ENCODE data around the gene PDCD11. TPM values are rescaled to one million over a fixed set of nuclear protein-coding genes. Genes with fewer than 3 reads are reported as not detected.

The PDCD11 gene
- polyA plus RNA-seq, 1 experiment, result 18.5 TPM

GRCh38 chr10:103493916-103494877, 97.8 kb downstream of the PDCD11 start:
- DNase-seq (ENCODE audit: low read depth, low spot score), result no peak
- Histone ChIP-seq H3K27me3 (ENCODE audit: control insufficient read depth, insufficient read depth, low read length) (peaks cover 54% of the 10 kb centered on the region), H3K27ac (ENCODE audit: low read depth, low read length) (no peak overlapping the region), H3K9me3 (ENCODE audit: control insufficient read depth, insufficient read depth, low read length) (no peaks in the 10 kb centered on the region; the same call in 1 of the 2 replicates), H3K4me3 (ENCODE audit: low read depth, low read length) (peak overlapping the region; percentile 44)
- ChIA-PET CTCF (interaction anchor here (1.1 kb wide), 1 partner anchor 9 kb away, joined by 3 read pairs; no protein-coding TSS in a partner anchor), POLR2A (no interaction called here)
- no peak for TF ChIP-seq CTCF (IDR thresholded peaks at IDR 0.05; ENCODE audit: low read depth, low read length)

DNA sequence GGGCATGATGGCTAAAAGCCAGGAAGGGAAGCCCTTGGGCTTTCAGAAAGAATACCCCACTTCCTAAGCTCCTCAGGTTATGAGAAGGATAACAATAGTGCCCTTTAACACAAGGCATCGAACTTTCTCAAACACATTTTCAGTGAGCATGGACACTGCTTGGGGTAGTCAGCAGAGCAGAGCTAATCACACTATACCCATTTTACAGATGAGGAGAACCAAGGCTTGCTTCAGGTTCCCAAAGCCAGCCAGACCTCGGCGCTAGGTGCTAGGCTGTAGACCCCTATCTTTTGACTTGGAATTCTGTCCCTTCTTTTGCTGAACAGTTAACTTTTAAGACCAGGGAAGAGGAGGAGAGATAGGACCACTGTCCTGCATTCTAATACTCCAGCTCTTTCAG, 98.9 kb downstream of the PDCD11 start:
- no peak overlapping the region for H3K27ac ChIP-seq (ENCODE audit: low read depth, low read length)
- no peak overlapping the region for H3K4me3 ChIP-seq (ENCODE audit: low read depth, low read length)
- no peak for TF ChIP-seq CTCF (IDR thresholded peaks at IDR 0.05; ENCODE audit: low read depth, low read length)
- ChIA-PET CTCF (interaction anchor here (1.1 kb wide), 1 partner anchor 10 kb away, joined by 3 read pairs; no protein-coding TSS in a partner anchor), POLR2A (no interaction called here)
- peaks cover 62% of the 10 kb centered on the region for H3K27me3 ChIP-seq (ENCODE audit: control insufficient read depth, insufficient read depth, low read length)
- DNase-seq (ENCODE audit: low read depth, low spot score), result no peak
- H3K9me3 ChIP-seq (ENCODE audit: control insufficient read depth, insufficient read depth, low read length), result no peaks in the 10 kb centered on the region; the same call in 1 of the 2 replicates

Other genes starting within 250 kb of the PDCD11 start
- 94.5 and 117 TPM in 2 replicates for gene NT5C2, start 203.4 kb upstream of the PDCD11 start, polyA plus RNA-seq (2011; rRNA removed)
- gene RPEL1, start 150.7 kb upstream of the PDCD11 start, polyA plus RNA-seq (2011; rRNA removed), result 0.15 and 0.20 TPM in 2 replicates
- 5.2 and 6.6 TPM in 2 replicates for gene INA, start 119.5 kb upstream of the PDCD11 start, polyA plus RNA-seq (2011; rRNA removed)
- 6.9 and 9.9 TPM in 2 replicates for gene PCGF6, start 45.5 kb upstream of the PDCD11 start, polyA plus RNA-seq (2011; rRNA removed)
- 2.3 and 3.5 TPM in 2 replicates for gene TAF5, start 28.6 kb upstream of the PDCD11 start, polyA plus RNA-seq (2011; rRNA removed)
- 258 and 407 TPM in 2 replicates for gene ATP5MK, start 151 bp upstream of the PDCD11 start, polyA plus RNA-seq (2011; rRNA removed)
- gene CALHM2, start 55.7 kb downstream of the PDCD11 start, polyA plus RNA-seq (2011; rRNA removed), result 9.2 and 11.3 TPM in 2 replicates
- not detected in 2 replicates for gene CALHM1, start 62.3 kb downstream of the PDCD11 start, polyA plus RNA-seq (2011; rRNA removed)
- gene CALHM3, start 82.6 kb downstream of the PDCD11 start, polyA plus RNA-seq (2011; rRNA removed), result not detected in 2 replicates
- gene NEURL1, start 97.1 kb downstream of the PDCD11 start, polyA plus RNA-seq (2011; rRNA removed), result 0.67 and 0.82 TPM in 2 replicates

Data from AG04450 (cell line).